GM21723 (cell line): ENCODE data around the gene KIFAP3.
A peak's percentile ranks its signal among the peaks of the same experiment; 100 is the strongest.
"Not testable (repeated sequence)": the region's sequence is repeated elsewhere in the genome, so short reads cannot be mapped to it uniquely, and the experiment has no call there.

ENCODE experiments used
- ATAC-seq: cut with Tn5 transposase; IDR thresholded peaks from one replicate; pipeline ENCODE4 v1.9.1; 2021; ENCODE audit warnings: mild to moderate bottlenecking, moderate library complexity; ENCODE audit not compliant: unreplicated experiment

Gene KIFAP3

GRCh38 chr1:169892176-169892926 lies 182.1 kb downstream of the KIFAP3 start:
- no peak for ATAC-seq

- no peak for ATAC-seq
These were observed 183.0 kb downstream of the KIFAP3 start for GRCh38 chr1:169891539-169891885.

GRCh38 chr1:169890761-169891538 lies 183.5 kb downstream of the KIFAP3 start:
- peak; percentile 17 for ATAC-seq

- ATAC-seq, result no peak
These were observed 184.6 kb downstream of the KIFAP3 start for GRCh38 chr1:169889871-169890270.

GRCh38 chr1:169886931-169887330 lies 187.6 kb downstream of the KIFAP3 start:
- ATAC-seq, result no peak

- no peak for ATAC-seq
These were observed 188.1 kb downstream of the KIFAP3 start for GRCh38 chr1:169886422-169886821.

- ATAC-seq, result no peak
These were observed 189.3 kb downstream of the KIFAP3 start for GRCh38 chr1:169885207-169885606.

GRCh38 chr1:169884634-169885033 lies 189.9 kb downstream of the KIFAP3 start:
- no peak for ATAC-seq

GRCh38 chr1:169882039-169882511 lies 192.4 kb downstream of the KIFAP3 start:
- ATAC-seq, result no peak

- no peak for ATAC-seq
These were observed 195.3 kb downstream of the KIFAP3 start for GRCh38 chr1:169879034-169879840.

- no peak for ATAC-seq
These were observed 196.0 kb downstream of the KIFAP3 start for GRCh38 chr1:169878498-169878897.

GRCh38 chr1:169877800-169878491 lies 196.5 kb downstream of the KIFAP3 start:
- no peak for ATAC-seq

GRCh38 chr1:169874229-169874628 lies 200.3 kb downstream of the KIFAP3 start:
- ATAC-seq, result no peak

- ATAC-seq, result no peak
These were observed 200.8 kb downstream of the KIFAP3 start for GRCh38 chr1:169873582-169874199.

GRCh38 chr1:169872906-169873305 lies 201.6 kb downstream of the KIFAP3 start:
- ATAC-seq, result no peak

- not testable (repeated sequence) for ATAC-seq
These were observed 202.5 kb downstream of the KIFAP3 start for GRCh38 chr1:169871988-169872387.
